ENCODE measurements around the gene PRDM10.

DNA sequence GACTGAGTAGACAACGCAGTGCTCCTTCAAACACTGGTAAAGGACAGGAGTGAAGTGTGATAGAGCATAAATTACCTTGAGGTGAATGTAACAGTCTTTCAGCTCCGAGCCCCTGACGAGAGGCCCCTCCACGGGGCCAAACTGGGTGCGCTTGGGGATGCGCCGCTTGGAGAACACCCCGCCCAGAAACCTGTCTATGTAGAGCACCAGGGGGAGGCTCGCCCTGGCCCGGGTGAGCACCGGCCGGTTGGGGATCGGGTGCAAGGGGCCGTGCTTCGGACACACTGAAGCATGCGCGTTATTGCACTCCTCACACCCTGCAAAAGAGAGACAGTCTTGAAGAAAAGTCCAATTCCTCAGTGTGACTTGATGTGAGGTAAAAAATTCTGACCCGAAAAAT, 57.9 kb downstream of the PRDM10 start:
- TF ChIP-seq POLR2AphosphoS5 (IDR thresholded peaks at IDR 0.05; ENCODE audit: low read depth, low read length), result no peak
- TF ChIP-seq, protein P1, sequence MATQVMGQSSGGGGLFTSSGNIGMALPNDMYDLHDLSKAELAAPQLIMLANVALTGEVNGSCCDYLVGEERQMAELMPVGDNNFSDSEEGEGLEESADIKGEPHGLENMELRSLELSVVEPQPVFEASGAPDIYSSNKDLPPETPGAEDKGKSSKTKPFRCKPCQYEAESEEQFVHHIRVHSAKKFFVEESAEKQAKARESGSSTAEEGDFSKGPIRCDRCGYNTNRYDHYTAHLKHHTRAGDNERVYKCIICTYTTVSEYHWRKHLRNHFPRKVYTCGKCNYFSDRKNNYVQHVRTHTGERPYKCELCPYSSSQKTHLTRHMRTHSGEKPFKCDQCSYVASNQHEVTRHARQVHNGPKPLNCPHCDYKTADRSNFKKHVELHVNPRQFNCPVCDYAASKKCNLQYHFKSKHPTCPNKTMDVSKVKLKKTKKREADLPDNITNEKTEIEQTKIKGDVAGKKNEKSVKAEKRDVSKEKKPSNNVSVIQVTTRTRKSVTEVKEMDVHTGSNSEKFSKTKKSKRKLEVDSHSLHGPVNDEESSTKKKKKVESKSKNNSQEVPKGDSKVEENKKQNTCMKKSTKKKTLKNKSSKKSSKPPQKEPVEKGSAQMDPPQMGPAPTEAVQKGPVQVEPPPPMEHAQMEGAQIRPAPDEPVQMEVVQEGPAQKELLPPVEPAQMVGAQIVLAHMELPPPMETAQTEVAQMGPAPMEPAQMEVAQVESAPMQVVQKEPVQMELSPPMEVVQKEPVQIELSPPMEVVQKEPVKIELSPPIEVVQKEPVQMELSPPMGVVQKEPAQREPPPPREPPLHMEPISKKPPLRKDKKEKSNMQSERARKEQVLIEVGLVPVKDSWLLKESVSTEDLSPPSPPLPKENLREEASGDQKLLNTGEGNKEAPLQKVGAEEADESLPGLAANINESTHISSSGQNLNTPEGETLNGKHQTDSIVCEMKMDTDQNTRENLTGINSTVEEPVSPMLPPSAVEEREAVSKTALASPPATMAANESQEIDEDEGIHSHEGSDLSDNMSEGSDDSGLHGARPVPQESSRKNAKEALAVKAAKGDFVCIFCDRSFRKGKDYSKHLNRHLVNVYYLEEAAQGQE (IDR thresholded peaks at IDR 0.05; ENCODE audit: insufficient read depth in 1 of 2, low read depth in 2 of 2, low read length in 2 of 2), result no peak
- TF ChIP-seq SIN3A (IDR thresholded peaks at IDR 0.05; ENCODE audit: borderline replicate concordance, insufficient read depth, low read length), result no peak
- no peak for TF ChIP-seq FOXP2 (optimal IDR thresholded peaks at IDR 0.05; ENCODE audit: borderline replicate concordance, extremely low read depth, extremely low read length, insufficient read depth)
- no peak for TF ChIP-seq TAF1 (IDR thresholded peaks at IDR 0.05; ENCODE audit: borderline replicate concordance, insufficient read depth, low read length)
